AG09319 (cell line): ENCODE measurements around the gene RASSF8.

Experiments used
- DNase-seq: peaks from one replicate; pipeline ENCODE4 v3.0.0-alpha.2; 2010; ENCODE audit warnings: low read depth; ENCODE audit errors: extremely low read depth
- CTCF ChIP-seq: IDR thresholded peaks from 2 replicates; pipeline ENCODE4 v1.5.1; 2011; ENCODE audit warnings: low read depth, mild to moderate bottlenecking, inconsistent platforms, low read length, moderate library complexity

RASSF8 gene

GRCh38 chr12:25958428-25959070 lies at the start of gene RASSF8:
Gene RASSF8 (plus strand): TSS chr12:25958682. CDS start chr12:26055344, 96,662 bp downstream.
- TF ChIP-seq CTCF: no peak
- DNase-seq: peak; percentile 58

- DNase-seq: no peak
- no peak for TF ChIP-seq CTCF
Measured at GRCh38 chr12:25914551-25914950, 43.9 kb upstream of the RASSF8 start.

GRCh38 chr12:25924491-25925001 lies 33.9 kb upstream of the RASSF8 start:
- no peak for TF ChIP-seq CTCF
- no peak for DNase-seq

GRCh38 chr12:25925064-25925463 lies 33.4 kb upstream of the RASSF8 start:
- DNase-seq: no peak
- TF ChIP-seq CTCF: no peak

- TF ChIP-seq CTCF: no peak
- no peak for DNase-seq
Measured at GRCh38 chr12:25926536-25926935, 31.9 kb upstream of the RASSF8 start.

- no peak for TF ChIP-seq CTCF
- DNase-seq: no peak
Measured at GRCh38 chr12:25929142-25929541, 29.3 kb upstream of the RASSF8 start.

GRCh38 chr12:25932971-25933370 lies 25.5 kb upstream of the RASSF8 start:
- no peak for TF ChIP-seq CTCF
- no peak for DNase-seq
